HEK293 (cell line): ENCODE measurements around the gene SPON2.

Experiments
- CTCF ChIA-PET: fragments of 350-600 bp; formaldehyde crosslinking; extraction: SDS; loops from one replicate; lab custom pipeline; 2021; ENCODE audit warnings: antibody characterized with exemption; lab: Yijun Ruan, JAX
- POLR2A ChIA-PET: fragments of 300-600 bp; formaldehyde crosslinking; extraction: SDS; loops from one replicate; lab custom pipeline; 2020; ENCODE audit warnings: antibody characterized with exemption, inconsistent platforms; lab: Yijun Ruan, JAX
- H3K27ac ChIP-seq: fragments of 200-500 bp; sonication (Bioruptor generic); 2 replicates; pipeline ENCODE4 v1.5.1; 2014; ENCODE audit warnings: low read depth, low read length, control low read depth, inconsistent platforms; ENCODE audit errors: extremely low read depth
- H3K36me3 ChIP-seq, 2 experiments: fragments of 200-500 bp in 1 of 2; sonication (Bioruptor generic) in 1 of 2; 1 replicate in 1 of 2; 2 replicates in 1 of 2; pipeline ENCODE4 v1.5.1; 2014 to 2017; ENCODE audit warnings: inconsistent platforms in 2 of 2, low read length in 2 of 2; ENCODE audit not compliant: control insufficient read depth in 2 of 2, insufficient read depth in 1 of 2
- H3K4me1 ChIP-seq: fragments of 200-500 bp; sonication (Bioruptor generic); 2 replicates; pipeline ENCODE4 v1.5.1; 2014; ENCODE audit warnings: mild to moderate bottlenecking, low read length, inconsistent platforms; ENCODE audit not compliant: control insufficient read depth, insufficient read depth
- H3K4me3 ChIP-seq: 2 replicates; pipeline ENCODE4 v1.5.1; 2011; ENCODE audit warnings: low read depth, mild to moderate bottlenecking, control low read depth, low read length, moderate library complexity
- H3K9me3 ChIP-seq: fragments of 200-500 bp; sonication (Bioruptor generic); 2 replicates; pipeline ENCODE4 v1.5.1; 2014; ENCODE audit warnings: low read depth, low read length, inconsistent platforms; ENCODE audit not compliant: control insufficient read depth, insufficient read depth
- IKZF3 ChIP-seq: fragments of 450-650 bp; IDR thresholded peaks from 2 replicates; pipeline ENCODE4 v1.5.0; 2018; ENCODE audit warnings: missing biosample characterization, mild to moderate bottlenecking, missing genetic modification characterization, moderate library complexity
- KLF10 ChIP-seq: fragments of 450-650 bp; IDR thresholded peaks from 2 replicates; pipeline ENCODE4 v1.5.1; 2018; ENCODE audit warnings: missing biosample characterization, mild to moderate bottlenecking, missing genetic modification characterization
- SALL2 ChIP-seq: fragments of 450-650 bp; formaldehyde crosslinking; IDR thresholded peaks from 2 replicates; pipeline ENCODE4 v1.5.0; 2017; ENCODE audit warnings: missing biosample characterization, mild to moderate bottlenecking, missing genetic modification characterization, borderline replicate concordance
- SCRT1 ChIP-seq: fragments of 450-650 bp; formaldehyde crosslinking; IDR thresholded peaks from 2 replicates; pipeline ENCODE4 v1.5.1; 2016; ENCODE audit warnings: missing biosample characterization, missing genetic modification characterization, borderline replicate concordance
- ZBTB48 ChIP-seq: fragments of 450-650 bp; formaldehyde crosslinking; IDR thresholded peaks from 2 replicates; pipeline ENCODE4 v1.5.1; 2016; ENCODE audit warnings: missing biosample characterization, missing genetic modification characterization
- ZNF16 ChIP-seq: fragments of 450-650 bp; formaldehyde crosslinking; IDR thresholded peaks from 2 replicates; pipeline ENCODE4 v1.5.1; 2016; ENCODE audit warnings: low read depth, missing biosample characterization, missing genetic modification characterization
- ZNF184 ChIP-seq: fragments of 450-650 bp; IDR thresholded peaks from 2 replicates; pipeline ENCODE4 v1.5.1; 2018; ENCODE audit warnings: missing biosample characterization, mild to moderate bottlenecking, missing genetic modification characterization
- ZNF214 ChIP-seq: fragments of 450-650 bp; formaldehyde crosslinking; IDR thresholded peaks from 2 replicates; pipeline ENCODE4 v1.5.1; 2017; ENCODE audit warnings: missing biosample characterization, mild to moderate bottlenecking, missing genetic modification characterization, borderline replicate concordance
- ZNF473 ChIP-seq: fragments of 450-650 bp; formaldehyde crosslinking; IDR thresholded peaks from 2 replicates; pipeline ENCODE4 v1.5.1; 2017; ENCODE audit warnings: missing biosample characterization, missing genetic modification characterization
- ZNF76 ChIP-seq: fragments of 450-650 bp; formaldehyde crosslinking; IDR thresholded peaks from 2 replicates; pipeline ENCODE4; 2016; ENCODE audit warnings: low read depth, missing biosample characterization, missing genetic modification characterization, borderline replicate concordance
- ZNF785 ChIP-seq: fragments of 450-650 bp; formaldehyde crosslinking; IDR thresholded peaks from 2 replicates; pipeline ENCODE4 v1.5.1; 2016; ENCODE audit warnings: missing biosample characterization, missing genetic modification characterization
- ZNF792 ChIP-seq: fragments of 450-650 bp; formaldehyde crosslinking; IDR thresholded peaks from 2 replicates; pipeline ENCODE4 v1.5.1; 2016; ENCODE audit warnings: missing biosample characterization, missing genetic modification characterization
- ZNF830 ChIP-seq: fragments of 450-650 bp; IDR thresholded peaks from 2 replicates; pipeline ENCODE4 v1.5.0; 2018; ENCODE audit warnings: missing biosample characterization, missing genetic modification characterization, low read depth, mild to moderate bottlenecking, moderate library complexity
- TF ChIP-seq, protein P1 (sequence below): fragments of 450-650 bp; formaldehyde crosslinking; IDR thresholded peaks from 2 replicates; pipeline ENCODE4 v1.5.1; 2017; ENCODE audit warnings: missing biosample characterization, missing genetic modification characterization
- TF ChIP-seq, protein P2 (sequence below): fragments of 450-650 bp; formaldehyde crosslinking; IDR thresholded peaks from 2 replicates; pipeline ENCODE4 v1.5.1; 2016; ENCODE audit warnings: missing biosample characterization, missing genetic modification characterization
- TF ChIP-seq, protein P3 (sequence below): fragments of 450-650 bp; formaldehyde crosslinking; conservative IDR thresholded peaks from 2 replicates; pipeline ENCODE4 v1.5.1; 2016; ENCODE audit warnings: low read depth, missing biosample characterization, missing genetic modification characterization

SPON2 gene

DNA sequence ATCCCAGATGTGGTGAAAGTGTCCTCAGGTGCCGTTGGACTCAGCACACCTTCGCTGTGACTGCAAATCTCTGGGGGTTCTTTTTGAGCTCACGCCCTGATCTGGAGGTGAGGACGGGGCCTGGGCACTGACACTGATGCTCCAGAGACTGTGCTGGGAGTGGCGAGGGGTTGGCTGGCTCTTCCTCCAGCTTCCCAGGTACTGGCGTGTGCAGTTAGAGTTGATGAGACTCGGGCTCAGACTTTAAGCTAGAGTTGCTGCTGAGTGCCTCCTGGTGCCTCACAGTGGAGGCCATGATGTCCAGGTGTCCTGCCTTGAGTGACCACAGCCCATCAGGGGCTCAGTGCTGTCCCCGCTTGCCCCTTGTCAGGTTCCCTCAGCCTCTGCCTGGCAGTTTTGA is 16.3 kb downstream of the SPON2 start (continued):
- TF ChIP-seq, protein P1, sequence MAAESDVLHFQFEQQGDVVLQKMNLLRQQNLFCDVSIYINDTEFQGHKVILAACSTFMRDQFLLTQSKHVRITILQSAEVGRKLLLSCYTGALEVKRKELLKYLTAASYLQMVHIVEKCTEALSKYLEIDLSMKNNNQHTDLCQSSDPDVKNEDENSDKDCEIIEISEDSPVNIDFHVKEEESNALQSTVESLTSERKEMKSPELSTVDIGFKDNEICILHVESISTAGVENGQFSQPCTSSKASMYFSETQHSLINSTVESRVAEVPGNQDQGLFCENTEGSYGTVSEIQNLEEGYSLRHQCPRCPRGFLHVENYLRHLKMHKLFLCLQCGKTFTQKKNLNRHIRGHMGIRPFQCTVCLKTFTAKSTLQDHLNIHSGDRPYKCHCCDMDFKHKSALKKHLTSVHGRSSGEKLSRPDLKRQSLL (tag by site-specific recombination) = no peak

DNA sequence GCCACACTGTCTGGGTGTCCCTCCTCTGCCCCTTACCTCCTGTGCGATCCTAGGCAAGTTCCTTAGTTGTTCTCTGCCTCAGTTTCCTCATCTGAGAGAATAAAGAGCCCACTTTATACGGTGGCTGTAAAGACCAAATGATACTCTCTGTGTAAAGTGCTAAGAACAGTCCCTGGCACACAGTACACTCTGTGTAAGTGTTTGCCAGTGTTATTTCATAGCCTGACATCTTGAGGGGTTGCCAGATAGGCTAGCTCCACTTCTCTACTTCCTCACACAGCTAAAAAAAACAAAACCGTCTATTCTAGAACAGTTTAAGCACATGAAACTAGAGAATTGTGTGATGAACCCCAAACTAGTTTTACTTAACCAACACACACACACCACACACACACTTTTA is 17.1 kb downstream of the SPON2 start:
- Histone ChIP-seq H3K9me3 (no peaks in the 10 kb centered on the region), H3K27ac (no peak overlapping the region), H3K4me3 (no peak overlapping the region), H3K4me1 (no peaks in the 10 kb centered on the region), H3K36me3 (no peaks in the 10 kb centered on the region)
- ChIA-PET POLR2A (no interaction called here), CTCF (no interaction called here)
- TF ChIP-seq ZNF184 (tag by site-specific recombination) (no peak), SCRT1 (tag by site-specific recombination) (no peak), ZNF16 (no peak), ZNF792 (no peak), SALL2 (tag by site-specific recombination) (no peak), ZNF214 (tag by site-specific recombination) (no peak), KLF10 (tag by site-specific recombination) (no peak), ZNF473 (tag by site-specific recombination) (no peak), ZNF76 (no peak), ZNF785 (tag by site-specific recombination) (no peak), ZNF830 (no peak), ZBTB48 (no peak), IKZF3 (tag by site-specific recombination) (no peak)
- TF ChIP-seq, protein P2, sequence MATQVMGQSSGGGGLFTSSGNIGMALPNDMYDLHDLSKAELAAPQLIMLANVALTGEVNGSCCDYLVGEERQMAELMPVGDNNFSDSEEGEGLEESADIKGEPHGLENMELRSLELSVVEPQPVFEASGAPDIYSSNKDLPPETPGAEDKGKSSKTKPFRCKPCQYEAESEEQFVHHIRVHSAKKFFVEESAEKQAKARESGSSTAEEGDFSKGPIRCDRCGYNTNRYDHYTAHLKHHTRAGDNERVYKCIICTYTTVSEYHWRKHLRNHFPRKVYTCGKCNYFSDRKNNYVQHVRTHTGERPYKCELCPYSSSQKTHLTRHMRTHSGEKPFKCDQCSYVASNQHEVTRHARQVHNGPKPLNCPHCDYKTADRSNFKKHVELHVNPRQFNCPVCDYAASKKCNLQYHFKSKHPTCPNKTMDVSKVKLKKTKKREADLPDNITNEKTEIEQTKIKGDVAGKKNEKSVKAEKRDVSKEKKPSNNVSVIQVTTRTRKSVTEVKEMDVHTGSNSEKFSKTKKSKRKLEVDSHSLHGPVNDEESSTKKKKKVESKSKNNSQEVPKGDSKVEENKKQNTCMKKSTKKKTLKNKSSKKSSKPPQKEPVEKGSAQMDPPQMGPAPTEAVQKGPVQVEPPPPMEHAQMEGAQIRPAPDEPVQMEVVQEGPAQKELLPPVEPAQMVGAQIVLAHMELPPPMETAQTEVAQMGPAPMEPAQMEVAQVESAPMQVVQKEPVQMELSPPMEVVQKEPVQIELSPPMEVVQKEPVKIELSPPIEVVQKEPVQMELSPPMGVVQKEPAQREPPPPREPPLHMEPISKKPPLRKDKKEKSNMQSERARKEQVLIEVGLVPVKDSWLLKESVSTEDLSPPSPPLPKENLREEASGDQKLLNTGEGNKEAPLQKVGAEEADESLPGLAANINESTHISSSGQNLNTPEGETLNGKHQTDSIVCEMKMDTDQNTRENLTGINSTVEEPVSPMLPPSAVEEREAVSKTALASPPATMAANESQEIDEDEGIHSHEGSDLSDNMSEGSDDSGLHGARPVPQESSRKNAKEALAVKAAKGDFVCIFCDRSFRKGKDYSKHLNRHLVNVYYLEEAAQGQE (tag by site-specific recombination) = no peak
- TF ChIP-seq, protein P3, sequence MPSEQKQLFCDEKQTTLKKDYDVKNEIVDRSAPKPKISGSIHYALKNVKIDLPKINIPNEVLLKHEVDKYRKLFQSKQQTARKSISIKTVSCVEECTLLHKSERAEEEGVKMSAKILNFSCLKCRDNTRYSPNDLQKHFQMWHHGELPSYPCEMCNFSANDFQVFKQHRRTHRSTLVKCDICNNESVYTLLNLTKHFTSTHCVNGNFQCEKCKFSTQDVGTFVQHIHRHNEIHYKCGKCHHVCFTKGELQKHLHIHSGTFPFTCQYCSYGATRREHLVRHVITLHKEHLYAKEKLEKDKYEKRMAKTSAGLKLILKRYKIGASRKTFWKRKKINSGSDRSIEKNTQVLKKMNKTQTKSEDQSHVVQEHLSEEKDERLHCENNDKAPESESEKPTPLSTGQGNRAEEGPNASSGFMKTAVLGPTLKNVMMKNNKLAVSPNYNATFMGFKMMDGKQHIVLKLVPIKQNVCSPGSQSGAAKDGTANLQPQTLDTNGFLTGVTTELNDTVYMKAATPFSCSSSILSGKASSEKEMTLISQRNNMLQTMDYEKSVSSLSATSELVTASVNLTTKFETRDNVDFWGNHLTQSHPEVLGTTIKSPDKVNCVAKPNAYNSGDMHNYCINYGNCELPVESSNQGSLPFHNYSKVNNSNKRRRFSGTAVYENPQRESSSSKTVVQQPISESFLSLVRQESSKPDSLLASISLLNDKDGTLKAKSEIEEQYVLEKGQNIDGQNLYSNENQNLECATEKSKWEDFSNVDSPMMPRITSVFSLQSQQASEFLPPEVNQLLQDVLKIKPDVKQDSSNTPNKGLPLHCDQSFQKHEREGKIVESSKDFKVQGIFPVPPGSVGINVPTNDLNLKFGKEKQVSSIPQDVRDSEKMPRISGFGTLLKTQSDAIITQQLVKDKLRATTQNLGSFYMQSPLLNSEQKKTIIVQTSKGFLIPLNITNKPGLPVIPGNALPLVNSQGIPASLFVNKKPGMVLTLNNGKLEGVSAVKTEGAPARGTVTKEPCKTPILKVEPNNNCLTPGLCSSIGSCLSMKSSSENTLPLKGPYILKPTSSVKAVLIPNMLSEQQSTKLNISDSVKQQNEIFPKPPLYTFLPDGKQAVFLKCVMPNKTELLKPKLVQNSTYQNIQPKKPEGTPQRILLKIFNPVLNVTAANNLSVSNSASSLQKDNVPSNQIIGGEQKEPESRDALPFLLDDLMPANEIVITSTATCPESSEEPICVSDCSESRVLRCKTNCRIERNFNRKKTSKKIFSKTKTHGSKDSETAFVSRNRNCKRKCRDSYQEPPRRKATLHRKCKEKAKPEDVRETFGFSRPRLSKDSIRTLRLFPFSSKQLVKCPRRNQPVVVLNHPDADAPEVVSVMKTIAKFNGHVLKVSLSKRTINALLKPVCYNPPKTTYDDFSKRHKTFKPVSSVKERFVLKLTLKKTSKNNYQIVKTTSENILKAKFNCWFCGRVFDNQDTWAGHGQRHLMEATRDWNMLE (tag by site-specific recombination) = no peak
- TF ChIP-seq, all 188 proteins: peak for 0
